Esophagus muscularis mucosa (tissue), 4 donors: ENCODE measurements around the gene UROC1. TPM values are rescaled to one million over a fixed set of nuclear protein-coding genes. Genes with fewer than 3 reads are reported as not detected.

Experiments
- DNase-seq: peaks from one replicate; pipeline ENCODE4 v3.0.0-alpha.2; 2017; ENCODE audit errors: extremely low spot score
- H3K27ac ChIP-seq, 4 donors: fragments of 200-600 bp; sonication (generic); replicated peaks in 1 of 4; 1 replicate in 3 of 4; 2 replicates in 1 of 4; pipeline ENCODE4 v1.5.1; 2016 to 2019; ENCODE audit warnings: mild to moderate bottlenecking in 1 of 4
- H3K27me3 ChIP-seq, 4 donors: fragments of 200-600 bp; sonication (generic); one replicate each; pipeline versions ENCODE4 v1.5.1 to v1.6.0; 2016 to 2019
- H3K36me3 ChIP-seq, 4 donors: fragments of 200-600 bp; sonication (generic); one replicate each; pipeline ENCODE4 v1.5.1; 2016 to 2019
- H3K4me1 ChIP-seq, 4 donors: fragments of 200-600 bp; sonication (generic); one replicate each; pipeline ENCODE4 v1.5.1; 2016 to 2019
- H3K4me3 ChIP-seq, 4 donors: fragments of 200-600 bp; sonication (generic); 1 replicate in 2 of 4; 2 replicates in 2 of 4; pipeline ENCODE4 v1.5.1; 2016 to 2019; ENCODE audit warnings: mild to moderate bottlenecking in 4 of 4, moderate library complexity in 1 of 4
- H3K9me3 ChIP-seq, 4 donors: fragments of 200-600 bp; sonication (generic); 1 replicate in 3 of 4; 2 replicates in 1 of 4; pipeline ENCODE4 v1.5.1; 2016 to 2019
- EP300 ChIP-seq: sonication (generic); formaldehyde crosslinking; IDR thresholded peaks from one replicate; pipeline ENCODE4 v1.6.1; 2017; ENCODE audit warnings: antibody characterized with exemption
- POLR2A ChIP-seq: fragments of 450-650 bp; IDR thresholded peaks from one replicate; pipeline ENCODE4 v1.6.1; 2017; ENCODE audit warnings: antibody characterized with exemption, moderate library complexity, mild to moderate bottlenecking, low read depth
- POLR2AphosphoS5 ChIP-seq, 2 donors: sonication (generic); formaldehyde crosslinking; IDR thresholded peaks; one replicate each; pipeline ENCODE4 v1.6.1; 2017; ENCODE audit warnings: antibody characterized with exemption in 2 of 2
- WGBS: methylation state at CpG from one replicate; pipeline ENCODE4 v1.1.5; 2018; 5-methylcytosine and 5-hydroxymethylcytosine counted together
- intact Hi-C: fragments of 100-400 bp; cut with DNase I; formaldehyde crosslinking; loops from one replicate; pipeline ENCODE4 v1.15.1; 2023
- total RNA-seq, 4 donors: library from RNA; depleted of rRNA; stranded (reverse); fragments of >200 nt; gene quantifications; one replicate each; pipeline versions ENCODE4 v1.1.0 to v1.2.1, GENCODE V29; 2016
- TF ChIP-seq, protein P1 (sequence below), 3 experiments: fragments of 200-600 bp in 2 of 3; fragments of 450-650 bp in 1 of 3; sonication (generic) in 2 of 3; IDR thresholded peaks; one replicate each; pipeline ENCODE4 v1.5.1; 2017 to 2019; ENCODE audit warnings: antibody characterized with exemption in 3 of 3, mild to moderate bottlenecking in 2 of 3, moderate library complexity in 1 of 3

The UROC1 gene
- total RNA-seq, 4 donors from 2014 or later = not detected

DNA sequence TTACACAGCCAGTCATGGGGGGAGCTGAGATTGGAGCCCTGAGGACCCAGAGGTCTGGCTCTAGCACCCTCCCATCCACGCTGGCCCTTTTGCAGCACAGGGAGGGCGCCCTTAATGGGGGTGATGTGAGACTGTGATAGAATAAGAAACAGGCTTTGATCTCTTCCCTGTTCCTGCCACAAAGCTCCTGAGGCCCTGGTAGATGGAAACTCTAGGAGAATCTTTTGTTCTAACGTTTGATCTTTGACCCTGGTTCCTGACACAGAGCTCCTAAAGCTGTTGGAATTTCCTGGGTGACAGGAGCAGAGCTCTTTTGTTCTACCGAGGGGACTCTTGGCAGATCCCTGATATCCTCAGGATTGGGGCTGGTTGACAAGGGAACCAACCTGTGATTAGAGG lies 1.2 kb upstream of the UROC1 start:
- 44% methylated on average over 2 of the region's 4 CpGs for WGBS

GRCh38 chr3:126517986-126518778 lies 609 bp upstream of the UROC1 start:
- TF ChIP-seq, protein P1, sequence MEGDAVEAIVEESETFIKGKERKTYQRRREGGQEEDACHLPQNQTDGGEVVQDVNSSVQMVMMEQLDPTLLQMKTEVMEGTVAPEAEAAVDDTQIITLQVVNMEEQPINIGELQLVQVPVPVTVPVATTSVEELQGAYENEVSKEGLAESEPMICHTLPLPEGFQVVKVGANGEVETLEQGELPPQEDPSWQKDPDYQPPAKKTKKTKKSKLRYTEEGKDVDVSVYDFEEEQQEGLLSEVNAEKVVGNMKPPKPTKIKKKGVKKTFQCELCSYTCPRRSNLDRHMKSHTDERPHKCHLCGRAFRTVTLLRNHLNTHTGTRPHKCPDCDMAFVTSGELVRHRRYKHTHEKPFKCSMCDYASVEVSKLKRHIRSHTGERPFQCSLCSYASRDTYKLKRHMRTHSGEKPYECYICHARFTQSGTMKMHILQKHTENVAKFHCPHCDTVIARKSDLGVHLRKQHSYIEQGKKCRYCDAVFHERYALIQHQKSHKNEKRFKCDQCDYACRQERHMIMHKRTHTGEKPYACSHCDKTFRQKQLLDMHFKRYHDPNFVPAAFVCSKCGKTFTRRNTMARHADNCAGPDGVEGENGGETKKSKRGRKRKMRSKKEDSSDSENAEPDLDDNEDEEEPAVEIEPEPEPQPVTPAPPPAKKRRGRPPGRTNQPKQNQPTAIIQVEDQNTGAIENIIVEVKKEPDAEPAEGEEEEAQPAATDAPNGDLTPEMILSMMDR (IDR thresholded peaks at IDR 0.05) = no peak
- no peak for TF ChIP-seq POLR2A
- no peak for TF ChIP-seq EP300
- no peak for TF ChIP-seq POLR2AphosphoS5 (IDR thresholded peaks at IDR 0.05)
- no peak for DNase-seq
- Histone ChIP-seq H3K36me3 (no peaks in the 10 kb centered on the region), H3K4me1 (peaks cover 0 to 6% (median 2%) of the 10 kb centered on the region in 4 donors), H3K9me3 (no peaks in the 10 kb centered on the region), H3K27ac (no peak overlapping the region), H3K4me3 (no peak overlapping the region), H3K27me3 (peaks cover 0 to 23% (median 1%) of the 10 kb centered on the region in 4 donors)
- WGBS = 79% methylated on average over 9 of the region's 15 CpGs
- intact Hi-C loops = no loop called here

More for the DNA sequence above, 1.2 kb upstream of the UROC1 start:
- H3K4me1 ChIP-seq = peaks cover 0 to 9% (median 6%) of the 10 kb centered on the region in 4 donors
- intact Hi-C loops = no loop called here
- no peak overlapping the region for H3K27ac ChIP-seq
- no peak overlapping the region for H3K4me3 ChIP-seq
- no peaks in the 10 kb centered on the region for H3K9me3 ChIP-seq
- TF ChIP-seq, protein P1 (IDR thresholded peaks at IDR 0.05) = no peak
- TF ChIP-seq POLR2A = no peak
- no peak for TF ChIP-seq POLR2AphosphoS5 (IDR thresholded peaks at IDR 0.05)
- no peak for TF ChIP-seq EP300
- no peaks in the 10 kb centered on the region for H3K36me3 ChIP-seq
- no peak for DNase-seq
- H3K27me3 ChIP-seq = peaks cover 0 to 29% (median 4%) of the 10 kb centered on the region in 4 donors

GRCh38 chr3:126516936-126517290 lies 660 bp downstream of the UROC1 start:
- DNase-seq = no peak
- Histone ChIP-seq H3K4me3 (no peak overlapping the region), H3K36me3 (no peaks in the 10 kb centered on the region), H3K9me3 (no peaks in the 10 kb centered on the region), H3K27me3 (peaks cover 0 to 19% (median 0%) of the 10 kb centered on the region in 4 donors), H3K4me1 (no peaks in the 10 kb centered on the region), H3K27ac (no peak overlapping the region)
- no peak for TF ChIP-seq EP300
- TF ChIP-seq, protein P1 (IDR thresholded peaks at IDR 0.05) = no peak
- TF ChIP-seq POLR2A = no peak
- no peak for TF ChIP-seq POLR2AphosphoS5 (IDR thresholded peaks at IDR 0.05)
- 95% methylated on average over 9 of the region's 9 CpGs for WGBS
- intact Hi-C loops = no loop called here

GRCh38 chr3:126516152-126516935 lies 1.2 kb downstream of the UROC1 start:
- no peak for TF ChIP-seq POLR2A
- TF ChIP-seq, protein P1 (IDR thresholded peaks at IDR 0.05) = no peak
- TF ChIP-seq POLR2AphosphoS5 (IDR thresholded peaks at IDR 0.05) = no peak
- TF ChIP-seq EP300 = no peak
- Histone ChIP-seq H3K27me3 (peaks cover 0 to 19% (median 0%) of the 10 kb centered on the region in 4 donors), H3K36me3 (no peaks in the 10 kb centered on the region), H3K4me3 (no peak overlapping the region), H3K9me3 (no peaks in the 10 kb centered on the region), H3K4me1 (no peaks in the 10 kb centered on the region), H3K27ac (no peak overlapping the region)
- 97% methylated on average over 3 of the region's 6 CpGs for WGBS
- no peak for DNase-seq
- intact Hi-C loops = no loop called here
